GM19328 (cell line): ENCODE results near the gene IRF3.
A peak's percentile ranks its signal among the peaks of the same experiment; 100 is the strongest.

ENCODE experiments used
- ATAC-seq: cut with Tn5 transposase; IDR thresholded peaks from one replicate; pipeline ENCODE4 v1.9.1; 2021; ENCODE audit warnings: mild to moderate bottlenecking, moderate library complexity; ENCODE audit not compliant: unreplicated experiment

The IRF3 gene

GRCh38 chr19:49665351-49666119, at the start of gene IRF3, which contains the start of gene BCL2L12:
Gene IRF3 (minus strand): TSS chr19:49665857. CDS start chr19:49664838, 1,019 bp downstream.
Gene BCL2L12 (plus strand): TSS chr19:49665933. CDS start chr19:49666693, 760 bp downstream.
- ATAC-seq: peak; percentile 71

- ATAC-seq: no peak
These were observed 47.7 kb upstream of the IRF3 start for GRCh38 chr19:49713236-49713845.

- no peak for ATAC-seq
These were observed 46.8 kb upstream of the IRF3 start for GRCh38 chr19:49712397-49712859.

- ATAC-seq: no peak
These were observed 44.8 kb upstream of the IRF3 start for GRCh38 chr19:49710372-49710951.

- no peak for ATAC-seq
These were observed 40.3 kb upstream of the IRF3 start for GRCh38 chr19:49705919-49706318.

GRCh38 chr19:49704888-49705642, 39.4 kb upstream of the IRF3 start:
- no peak for ATAC-seq

- no peak for ATAC-seq
These were observed 35.7 kb upstream of the IRF3 start for GRCh38 chr19:49701271-49701786.

- no peak for ATAC-seq
These were observed 34.9 kb upstream of the IRF3 start for GRCh38 chr19:49700563-49700962.

- ATAC-seq: no peak
These were observed 33.7 kb upstream of the IRF3 start for GRCh38 chr19:49699364-49699763.

- ATAC-seq: no peak
These were observed 31.2 kb upstream of the IRF3 start for GRCh38 chr19:49696865-49697264.

GRCh38 chr19:49696115-49696514, 30.5 kb upstream of the IRF3 start:
- no peak for ATAC-seq

GRCh38 chr19:49692147-49692506, 26.5 kb upstream of the IRF3 start:
- no peak for ATAC-seq

GRCh38 chr19:49691243-49692146, 25.8 kb upstream of the IRF3 start:
- ATAC-seq: no peak

- no peak for ATAC-seq
These were observed 25.1 kb upstream of the IRF3 start, which contains the start of gene CPT1C for GRCh38 chr19:49690656-49691242. Gene CPT1C (plus strand): TSS chr19:49691116. CDS start chr19:49692253, 1,137 bp downstream.

- ATAC-seq: no peak
These were observed 24.5 kb upstream of the IRF3 start for GRCh38 chr19:49690079-49690655.

GRCh38 chr19:49689133-49690078, 23.7 kb upstream of the IRF3 start, which contains the start of gene ADM5:
Gene ADM5 (plus strand): TSS chr19:49689594. CDS start chr19:49689838, 244 bp downstream.
- ATAC-seq: no peak

GRCh38 chr19:49688531-49689132, 23.0 kb upstream of the IRF3 start:
- ATAC-seq: no peak
